H1 (cell line): ENCODE results near the gene UBE2H. TPM values are rescaled to one million over a fixed set of nuclear protein-coding genes. Genes with fewer than 3 reads are reported as not detected.

Experiments used
- CTCF ChIA-PET: fragments of 300-600 bp; sonication (Branson Sonifier 250); formaldehyde crosslinking; loops from one replicate; lab custom pipeline; 2021; ENCODE audit not compliant: partially characterized antibody; lab: Charles Lee
- POLR2A ChIA-PET: fragments of 300-600 bp; sonication (Branson Sonifier 250); formaldehyde crosslinking; loops from one replicate; lab custom pipeline; 2021; ENCODE audit warnings: inconsistent platforms; ENCODE audit not compliant: partially characterized antibody; lab: Charles Lee
- DNase-seq, 2 experiments: peaks; one replicate each; pipeline versions ENCODE4 v3.0.0 to v3.0.0-alpha.2; 2010 to 2022; ENCODE audit warnings: low spot score in 2 of 2, low read depth in 1 of 2, mixed read lengths in 1 of 2
- FAIRE-seq: peaks from 2 replicates; lab custom pipeline; 2011; peaks lifted over from hg19 to GRCh38; lab: Jason Lieb, UNC
- H2AFZ ChIP-seq: 2 replicates; pipeline ENCODE4 v1.8.1; 2012; ENCODE audit warnings: low read length, inconsistent platforms
- H2AK5ac ChIP-seq: 2 replicates; pipeline ENCODE4 v1.6.1; 2013; ENCODE audit warnings: low read depth, low read length
- H2BK120ac ChIP-seq: replicated peaks from 2 replicates; pipeline ENCODE3; 2013; ENCODE audit warnings: low read depth, low read length, inconsistent platforms
- H2BK12ac ChIP-seq: 2 replicates; pipeline ENCODE4 v1.6.1; 2013; ENCODE audit warnings: low read depth, low read length
- H2BK15ac ChIP-seq: 2 replicates; pipeline ENCODE4 v1.6.1; 2013; ENCODE audit warnings: low read length
- H2BK20ac ChIP-seq: 2 replicates; pipeline ENCODE4 v1.6.1; 2013; ENCODE audit warnings: low read length
- H2BK5ac ChIP-seq: 2 replicates; pipeline ENCODE4 v1.6.1; 2013; ENCODE audit warnings: low read depth, low read length
- H3K14ac ChIP-seq: 2 replicates; pipeline ENCODE4 v1.6.1; 2013; ENCODE audit warnings: inconsistent platforms; ENCODE audit not compliant: insufficient read length
- H3K18ac ChIP-seq: 2 replicates; pipeline ENCODE4 v1.6.1; 2013; ENCODE audit warnings: low read length; ENCODE audit errors: extremely low read depth
- H3K23ac ChIP-seq: 2 replicates; pipeline ENCODE4 v1.6.1; 2013; ENCODE audit warnings: inconsistent platforms; ENCODE audit not compliant: insufficient read length
- H3K23me2 ChIP-seq: 2 replicates; pipeline ENCODE4 v1.6.1; 2013; ENCODE audit warnings: low read depth, low read length
- H3K27ac ChIP-seq: 2 replicates; pipeline ENCODE4 v1.6.1; 2011; ENCODE audit warnings: low read depth, low read length, inconsistent platforms
- H3K27me3 ChIP-seq, 4 experiments: replicated peaks in 1 of 4; 1 replicate in 1 of 4; 2 replicates in 3 of 4; pipeline versions ENCODE4 v1.6.1 to v1.8.1; 2011 to 2013; ENCODE audit warnings: low read length in 3 of 4, mild to moderate bottlenecking in 3 of 4, inconsistent platforms in 2 of 4, mixed read lengths in 2 of 4, moderate library complexity in 1 of 4; ENCODE audit not compliant: control insufficient read depth in 3 of 4, insufficient read depth in 3 of 4; ENCODE audit errors: extremely low read depth in 1 of 4
- H3K36me3 ChIP-seq, 4 experiments: 2 replicates each; pipeline versions ENCODE4 v1.6.1 to v1.8.1; 2011 to 2013; ENCODE audit warnings: mild to moderate bottlenecking in 4 of 4, low read length in 3 of 4, moderate library complexity in 2 of 4, control low read depth in 1 of 4, inconsistent platforms in 1 of 4; ENCODE audit not compliant: insufficient read depth in 4 of 4, control insufficient read depth in 2 of 4
- H3K4ac ChIP-seq: replicated peaks from 2 replicates; pipeline ENCODE3; 2013; ENCODE audit warnings: low read length, low read depth, mixed read lengths, inconsistent platforms; ENCODE audit not compliant: insufficient read length
- H3K4me1 ChIP-seq, 4 experiments: replicated peaks in 1 of 4; 1 replicate in 1 of 4; 2 replicates in 3 of 4; pipeline versions ENCODE4 v1.6.1 to v1.8.1; 2011 to 2013; ENCODE audit warnings: low read length in 3 of 4, inconsistent platforms in 2 of 4, mixed read lengths in 1 of 4; ENCODE audit not compliant: insufficient read depth in 4 of 4, control insufficient read depth in 3 of 4
- H3K4me2 ChIP-seq, 2 experiments: 2 replicates each; pipeline versions ENCODE4 v1.6.1 to v1.8.1; 2011 to 2013; ENCODE audit warnings: low read depth in 2 of 2, low read length in 2 of 2, control low read depth in 1 of 2, inconsistent platforms in 1 of 2, mild to moderate bottlenecking in 1 of 2; ENCODE audit not compliant: insufficient read depth in 1 of 2
- H3K4me3 ChIP-seq, 4 experiments: fragments of 200-600, 300-600 bp in 1 of 4; sonication (generic), shearing (Covaris generic), sonication (Bioruptor Twin) in 1 of 4; 2 replicates each; pipeline versions ENCODE4 v1.5.1 to v1.8.1; 2011 to 2016; ENCODE audit warnings: low read length in 4 of 4, low read depth in 3 of 4, control low read depth in 2 of 4, inconsistent platforms in 2 of 4, mild to moderate bottlenecking in 2 of 4, mixed read lengths in 1 of 4, moderate library complexity in 1 of 4; ENCODE audit not compliant: insufficient read depth in 2 of 4; ENCODE audit errors: extremely low read depth in 1 of 4
- H3K56ac ChIP-seq: replicated peaks from 2 replicates; pipeline ENCODE3; 2013; ENCODE audit warnings: low read depth, mild to moderate bottlenecking, mixed read lengths, low read length, inconsistent platforms; ENCODE audit not compliant: insufficient read length
- H3K79me1 ChIP-seq: 2 replicates; pipeline ENCODE4 v1.6.1; 2013; ENCODE audit warnings: low read depth, low read length, control low read depth
- H3K79me2 ChIP-seq, 2 experiments: 2 replicates each; pipeline versions ENCODE4 v1.6.1 to v1.8.1; 2012 to 2013; ENCODE audit warnings: low read length in 2 of 2, mild to moderate bottlenecking in 2 of 2, inconsistent platforms in 1 of 2; ENCODE audit not compliant: insufficient read depth in 2 of 2, control insufficient read depth in 1 of 2
- H3K9ac ChIP-seq, 4 experiments: replicated peaks in 1 of 4; 1 replicate in 1 of 4; 2 replicates in 3 of 4; pipeline versions ENCODE4 v1.6.1 to v1.8.1; 2011 to 2013; ENCODE audit warnings: low read depth in 3 of 4, low read length in 3 of 4, control low read depth in 2 of 4, mild to moderate bottlenecking in 2 of 4, moderate library complexity in 2 of 4, inconsistent platforms in 1 of 4; ENCODE audit errors: extremely low read depth in 1 of 4
- H3K9me3 ChIP-seq, 2 experiments: 2 replicates each; pipeline versions ENCODE4 v1.6.1 to v1.8.1; 2012 to 2013; ENCODE audit warnings: mild to moderate bottlenecking in 2 of 2, moderate library complexity in 2 of 2, control low read depth in 1 of 2, inconsistent platforms in 1 of 2, low read depth in 1 of 2, low read length in 1 of 2, mixed read lengths in 1 of 2; ENCODE audit not compliant: insufficient read depth in 2 of 2
- H4K20me1 ChIP-seq, 2 experiments: replicated peaks in 1 of 2; 2 replicates each; pipeline versions ENCODE3 to v1.8.1; 2011 to 2013; ENCODE audit warnings: inconsistent platforms in 2 of 2, low read length in 2 of 2, mild to moderate bottlenecking in 1 of 2; ENCODE audit not compliant: insufficient read depth in 2 of 2, control insufficient read depth in 1 of 2
- H4K5ac ChIP-seq: 2 replicates; pipeline ENCODE4 v1.6.1; 2013; ENCODE audit warnings: low read length, low read depth, mixed read lengths, inconsistent platforms; ENCODE audit not compliant: insufficient read length
- H4K8ac ChIP-seq: 2 replicates; pipeline ENCODE4 v1.8.0; 2013; ENCODE audit warnings: mild to moderate bottlenecking, moderate library complexity, low read length, inconsistent platforms; ENCODE audit not compliant: insufficient read depth; ENCODE audit errors: extremely low read depth
- H4K91ac ChIP-seq: replicated peaks from 2 replicates; pipeline ENCODE3; 2013; ENCODE audit warnings: low read length, mixed read lengths, inconsistent platforms; ENCODE audit not compliant: insufficient read length
- FOSL1 ChIP-seq: IDR thresholded peaks from 2 replicates; pipeline ENCODE4 v1.6.1; 2011; ENCODE audit warnings: mild to moderate bottlenecking, low read depth, low read length, moderate library complexity; ENCODE audit not compliant: insufficient read depth
- NRF1 ChIP-seq: IDR thresholded peaks from 2 replicates; pipeline ENCODE4 v1.6.1; 2011; ENCODE audit warnings: mild to moderate bottlenecking, low read depth, low read length, improper control_type of control experiment
- SIX5 ChIP-seq: IDR thresholded peaks from 2 replicates; pipeline ENCODE4 v1.6.1; 2011; ENCODE audit warnings: mild to moderate bottlenecking, low read depth, low read length
- TAF1 ChIP-seq: IDR thresholded peaks from 2 replicates; pipeline ENCODE4 v1.6.1; 2011; ENCODE audit warnings: mild to moderate bottlenecking, low read depth, low read length
- TBP ChIP-seq: IDR thresholded peaks from 2 replicates; pipeline ENCODE4 v1.6.1; 2011; ENCODE audit warnings: low read depth, low read length, improper control_type of control experiment
- ZNF274 ChIP-seq: IDR thresholded peaks from 2 replicates; pipeline ENCODE4 v1.7.0; 2012; ENCODE audit warnings: low read length, borderline replicate concordance; ENCODE audit errors: extremely low read depth
- WGBS, 2 experiments: shearing (Covaris generic) in 1 of 2; methylation state at CpG; one replicate each; pipeline versions ENCODE4 v1.1.6 to v1.1.7; 2013 to 2015; ENCODE audit warnings: low lambda C conversion rate in 2 of 2, mixed read lengths in 2 of 2, inconsistent platforms in 1 of 2, low coverage in 1 of 2, missing lambda C conversion rate in 1 of 2; ENCODE audit not compliant: insufficient replicate concordance in 2 of 2, insufficient coverage in 1 of 2, insufficient read length in 1 of 2; ENCODE audit errors: extremely low coverage in 1 of 2, missing lambda C conversion rate in 1 of 2; 5-methylcytosine and 5-hydroxymethylcytosine counted together
- polyA plus RNA-seq, 7 experiments: library from polyadenylated mRNA; depleted of rRNA in 3 of 7; stranded (reverse) in 5 of 7; unstranded in 2 of 7; fragments of >200 nt in 5 of 7; fragments of 200-250 nt in 2 of 7; gene quantifications; 1 replicate in 5 of 7; 2 replicates in 1 of 7; 4 replicates in 1 of 7; pipeline versions ENCODE4 v1.2.1 to v1.2.3, GENCODE V29; 2011 to 2013; ENCODE audit warnings: missing spikeins in 2 of 7, mixed read lengths in 2 of 7
- total RNA-seq: library from RNA; stranded (reverse); fragmentation: NEBNext Ultra II Directional; extraction: Animal tissue kit (Norgen Biotek cat#: 25700); gene quantifications from 2 replicates; pipeline ENCODE4 v1.2.1, GENCODE V29; 2021

UBE2H gene
- total and polyA plus RNA-seq, 2 of the 8 experiments (the other 6 are each of a cell fraction or from before 2014, with no cell fraction given): 30.6 to 62.2 TPM

DNA sequence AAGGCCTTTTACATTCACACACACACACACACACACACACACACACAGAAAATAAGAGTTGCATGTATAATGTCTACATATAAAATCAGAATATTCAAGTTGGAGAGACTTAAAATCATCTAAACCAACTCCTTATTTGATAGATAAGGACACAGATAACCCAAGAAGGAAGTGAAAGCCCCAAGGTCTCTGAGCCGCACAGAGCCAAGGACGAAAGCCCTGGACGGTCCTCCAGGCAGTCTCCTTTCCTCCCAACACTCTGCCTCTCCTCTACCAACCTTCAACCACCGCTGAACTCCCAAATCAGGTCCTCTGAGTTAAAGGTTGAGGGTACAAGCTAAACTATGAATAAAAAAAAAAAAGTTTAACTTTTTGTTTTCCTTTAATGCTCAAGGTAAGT is 28.2 kb downstream of the UBE2H start:
- peak overlapping the region; percentile 16 for H3K56ac ChIP-seq
- peaks cover 0 to 68% of the 10 kb centered on the region in 2 experiments; a peak in 2 of 4 replicates for H3K79me2 ChIP-seq
- no peak overlapping the region for H2BK120ac ChIP-seq
- H3K79me1 ChIP-seq: peaks cover 5% of the 10 kb centered on the region
- H3K9me3 ChIP-seq: no peaks in the 10 kb centered on the region
- no peak for FAIRE-seq
- H2BK12ac ChIP-seq: no peak overlapping the region
- H2AK5ac ChIP-seq: no peak overlapping the region
- no peak overlapping the region for H3K4ac ChIP-seq
- no peaks in the 10 kb centered on the region; the same call in 1 of the 2 replicates for H3K23me2 ChIP-seq
- no peak overlapping the region for H3K4me3 ChIP-seq
- peaks cover 0 to 20% (median 0%) of the 10 kb centered on the region in 4 experiments; a peak in 4 of 8 replicates for H3K36me3 ChIP-seq
- H4K8ac ChIP-seq: no peak overlapping the region
- POLR2A ChIA-PET: no interaction called here
- H3K4me2 ChIP-seq: no peak overlapping the region
- no peaks in the 10 kb centered on the region for H3K4me1 ChIP-seq
- TF ChIP-seq TAF1 (no peak), ZNF274 (no peak), TBP (no peak), NRF1 (no peak), SIX5 (no peak), FOSL1 (no peak)
- TF ChIP-seq, all 59 proteins: peak for 0
- Histone ChIP-seq H4K5ac (no peak overlapping the region), H2AFZ (no peak overlapping the region), H4K91ac (no peak overlapping the region), H3K14ac (no peak overlapping the region), H2BK20ac (no peak overlapping the region), H2BK5ac (no peak overlapping the region), H3K9ac (no peak overlapping the region), H3K23ac (no peak overlapping the region), H3K27me3 (no peaks in the 10 kb centered on the region), H3K27ac (no peak overlapping the region), H3K18ac (no peak overlapping the region), H2BK15ac (no peak overlapping the region), H4K20me1 (peaks cover 0 to 2% of the 10 kb centered on the region in 2 experiments)
- 90% methylated on average over 4 of the region's 4 CpGs; no CpG with 5 or more reads in 1 of the 2 experiments for WGBS, 2 experiments
- peak in 1 of 2 experiments; percentile 22 for DNase-seq
- CTCF ChIA-PET: no interaction called here
